NCI-H524 (cell line): Measurements from ENCODE around the gene MMP11.

Experiments used
- DNase-seq, 2 experiments: peaks; one replicate each; lab custom pipeline; 2025; lab: John Stamatoyannopoulos, UW

Gene MMP11

GRCh38 chr22:23831261-23831660 is 58.6 kb downstream of the MMP11 start:
- DNase-seq, result no peak

- no peak for DNase-seq
Observed at GRCh38 chr22:23831781-23832180, 59.1 kb downstream of the MMP11 start.

DNA sequence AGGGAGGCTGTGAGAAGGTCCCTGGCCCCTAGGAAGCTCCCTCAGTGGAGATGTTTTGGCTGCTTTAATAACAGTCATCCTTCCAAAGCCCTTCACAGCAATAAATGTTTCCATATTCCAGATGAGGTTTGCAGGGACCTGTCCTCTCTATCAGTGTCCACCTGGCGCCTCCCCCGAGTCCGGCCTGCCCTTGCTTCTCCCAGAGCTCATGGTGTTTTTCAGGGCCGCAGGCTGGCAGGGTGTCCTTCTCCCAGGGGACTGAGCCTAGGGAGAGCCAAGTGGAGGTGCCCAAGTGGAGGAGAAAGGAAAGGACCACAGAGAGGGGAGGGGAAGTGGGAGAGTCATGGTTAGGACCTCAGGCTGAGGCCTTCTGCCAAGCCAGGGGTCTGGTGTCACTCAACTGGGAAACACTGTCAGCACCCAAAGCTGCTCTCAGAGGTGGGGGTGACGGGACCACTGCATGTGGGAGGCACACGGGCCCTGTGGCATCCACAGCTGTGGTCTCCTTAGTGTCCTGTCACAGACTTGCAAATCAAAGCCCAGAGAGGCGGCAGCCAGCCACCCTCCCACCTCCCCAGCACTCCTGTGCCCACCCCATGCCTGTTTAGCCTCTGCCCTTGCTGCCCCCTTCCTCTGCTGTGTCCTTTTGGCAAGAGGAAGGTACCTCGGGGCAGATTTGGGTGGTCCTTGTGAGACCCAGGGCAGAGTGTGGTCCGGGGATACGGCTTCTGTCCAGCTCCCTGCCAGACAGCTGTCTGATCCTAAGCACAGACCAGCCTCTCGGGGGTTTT is 59.8 kb downstream of the MMP11 start:
- no peak for DNase-seq

DNA sequence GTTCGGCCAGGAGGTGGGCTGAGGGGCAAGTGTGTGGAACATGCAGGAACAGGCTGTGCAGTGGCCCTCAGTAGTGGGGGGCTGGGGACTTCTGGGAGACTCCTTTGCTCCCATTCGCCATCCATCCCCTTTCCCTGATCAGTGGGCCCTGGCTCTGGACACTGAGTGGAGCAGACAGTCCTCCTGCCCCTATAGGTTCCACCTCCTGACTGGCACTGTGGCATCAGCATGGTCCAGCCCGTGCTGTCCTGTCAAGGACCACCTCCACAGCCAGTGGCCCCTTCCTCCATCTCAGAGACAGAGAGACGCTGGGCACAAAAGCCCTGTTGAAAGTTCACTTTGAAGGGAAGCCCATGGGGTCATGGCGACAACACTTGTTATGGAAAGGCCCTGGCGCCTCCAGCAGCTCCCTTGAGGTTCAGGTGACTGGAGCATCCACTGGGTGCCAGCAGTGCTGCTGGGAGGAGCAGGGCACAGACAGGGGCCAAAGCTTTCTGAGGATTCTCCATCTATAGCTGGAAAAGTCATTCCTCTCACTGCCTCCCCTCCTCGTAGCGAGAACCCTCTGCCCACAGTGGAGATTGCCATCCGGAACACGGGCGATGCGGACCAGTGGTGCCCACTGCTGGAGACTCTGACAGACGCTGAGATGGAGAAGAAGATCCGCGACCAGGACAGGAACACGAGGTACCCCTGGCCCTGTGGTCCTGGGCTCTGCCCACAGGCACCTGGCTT is 60.5 kb downstream of the MMP11 start:
- no peak for DNase-seq
